Suppressor macrophage treated with lipopolysaccharide for 1 hour (primary cell): ENCODE measurements around the gene WDR26.
"Not testable (repeated sequence)": the region's sequence is repeated elsewhere in the genome, so short reads cannot be mapped to it uniquely, and the experiment has no call there.

ENCODE experiments used
- DNase-seq, 3 donors: peaks; one replicate each; pipeline ENCODE4 v3.0.0-alpha.2; 2020 to 2022

Gene WDR26

DNA sequence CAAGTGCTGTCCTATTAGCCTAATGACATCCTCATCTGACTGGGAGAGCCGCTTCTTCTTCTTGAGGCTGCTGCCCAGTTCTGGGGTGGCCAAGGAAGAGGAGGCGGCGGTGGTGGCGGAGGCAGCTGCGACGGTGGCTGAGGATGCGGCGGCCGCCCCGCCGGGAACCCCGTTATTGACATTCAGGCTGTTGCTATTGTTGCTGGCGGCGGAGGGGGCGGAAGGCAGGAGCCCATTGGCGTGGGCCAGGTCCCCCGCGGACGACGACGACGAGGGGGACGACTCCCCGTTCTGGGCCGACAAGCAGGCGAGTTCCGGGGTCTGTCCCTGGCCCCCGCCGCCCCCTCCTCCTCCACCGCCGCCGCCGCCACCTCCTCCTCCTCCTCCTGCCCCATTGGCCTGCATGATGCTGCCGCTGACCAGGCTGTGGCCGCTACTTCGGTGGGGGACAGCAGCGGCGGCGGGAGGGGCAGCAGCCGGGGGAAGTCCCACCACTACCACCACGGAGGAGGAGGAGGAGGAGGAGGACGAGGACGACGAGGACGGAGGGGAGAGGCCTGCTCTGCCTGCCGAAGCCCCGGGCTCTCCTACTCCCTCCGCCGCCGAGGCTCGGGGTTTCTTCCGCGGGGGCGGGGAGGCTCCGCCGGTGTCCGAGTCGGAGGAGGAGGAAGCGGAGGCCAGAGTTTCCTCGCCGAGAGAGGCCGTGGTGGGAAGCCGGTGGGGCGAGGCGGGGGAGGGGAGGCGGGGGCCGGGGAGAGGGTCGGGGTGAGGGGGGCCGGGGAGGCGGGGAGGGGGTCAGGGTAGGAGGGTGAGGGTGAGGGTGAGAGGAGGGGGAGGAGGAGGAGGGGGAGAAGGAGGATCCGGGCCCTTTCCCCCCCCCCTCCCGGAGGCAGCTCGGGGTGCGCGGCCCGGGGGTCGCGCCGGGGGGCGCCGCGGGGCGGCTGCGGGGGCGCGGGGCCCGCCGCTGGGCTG, 610 bp downstream of the WDR26 start:
- DNase-seq: peak; percentile 62 to 81 (median 70)

DNA sequence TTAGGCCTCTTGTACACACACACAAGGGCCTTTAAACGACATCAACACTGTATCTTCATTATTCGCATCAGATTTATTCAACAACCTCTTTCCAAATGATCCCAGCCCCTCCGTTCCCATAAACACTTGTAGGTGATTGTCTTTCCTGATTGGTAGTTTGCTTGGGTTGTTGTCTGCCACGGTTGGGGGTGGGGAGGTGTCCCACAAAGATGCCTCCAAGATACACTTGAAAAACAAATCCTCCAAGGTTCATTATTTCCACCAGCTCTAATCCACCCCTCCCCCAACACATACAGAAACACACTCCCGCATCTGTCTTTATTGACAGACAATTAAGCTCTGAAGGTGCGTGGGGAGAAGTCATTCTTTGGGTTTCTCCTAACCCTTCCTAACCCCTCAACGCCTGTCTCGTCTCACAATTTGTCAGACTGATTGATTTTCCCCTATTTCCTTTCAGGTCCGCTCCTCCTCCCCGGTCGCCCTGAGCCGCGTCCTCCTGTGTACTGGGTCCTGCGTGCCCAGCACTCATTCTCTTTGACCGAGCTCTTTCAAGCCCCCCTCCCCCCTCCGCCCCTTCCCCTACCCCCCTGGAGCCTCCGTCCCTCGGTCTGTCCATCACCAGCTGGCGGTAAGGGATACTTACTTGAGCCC, 1.4 kb downstream of the WDR26 start:
- peak in 2 of 3 donors; percentile 22 to 33 for DNase-seq

DNA sequence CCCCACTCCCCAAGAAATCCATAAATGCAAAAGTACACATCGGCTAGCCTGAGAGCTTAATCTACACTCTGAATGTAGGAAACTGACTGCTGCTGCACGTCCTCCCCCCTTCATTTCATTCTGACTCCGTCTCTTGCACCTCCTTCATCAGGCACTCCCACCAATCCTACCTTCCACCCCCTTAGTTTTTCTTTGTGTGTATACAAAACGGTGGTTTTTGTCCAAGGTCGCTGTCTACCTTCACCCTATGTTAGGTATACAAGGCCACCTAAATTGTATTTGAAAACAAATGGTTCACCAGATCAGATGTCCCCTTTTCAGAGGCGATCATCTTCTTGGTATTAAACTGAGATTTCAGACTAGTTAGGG, 1.9 kb downstream of the WDR26 start:
- DNase-seq: peak in 2 of 3 donors; percentile 12 to 20

DNA sequence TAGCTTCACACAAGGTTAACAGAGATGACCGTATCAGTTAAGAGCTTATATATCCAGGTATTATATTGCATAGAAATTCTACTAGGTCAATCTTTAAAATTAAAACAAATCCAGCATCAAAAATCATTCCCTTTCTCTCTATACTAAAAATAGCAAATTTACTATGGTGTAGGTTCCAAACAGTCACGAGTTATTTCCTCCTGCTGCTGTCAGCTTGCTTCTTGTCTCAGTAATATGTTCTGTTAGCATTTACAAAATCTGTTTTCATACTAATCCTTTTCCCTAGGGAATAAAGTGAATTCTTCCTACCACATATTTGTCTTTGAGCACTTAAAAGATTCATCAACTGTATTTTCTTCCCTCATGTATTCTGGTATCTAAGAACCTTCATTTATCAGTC, 2.5 kb downstream of the WDR26 start:
- DNase-seq: peak; percentile 12 to 32 (median 21)

DNA sequence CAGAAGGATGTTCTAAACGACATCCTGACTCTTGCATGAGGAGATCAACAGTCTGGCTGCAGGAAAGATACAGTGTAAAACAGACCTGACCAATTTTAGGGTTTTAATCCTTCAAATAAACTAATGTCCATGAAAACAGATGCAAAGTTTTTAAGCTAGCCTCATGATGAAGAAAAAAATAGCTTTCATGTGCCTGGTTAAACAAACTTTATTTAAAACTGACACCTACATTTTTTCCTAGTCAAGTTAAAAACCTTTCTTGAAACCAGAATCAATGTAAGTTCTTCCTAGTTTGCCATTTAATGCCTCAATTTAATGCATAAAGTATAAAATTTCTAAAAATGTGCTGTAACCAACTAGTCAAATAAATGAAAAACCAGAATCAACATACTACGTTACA, 2.9 kb downstream of the WDR26 start:
- DNase-seq: no peak

DNA sequence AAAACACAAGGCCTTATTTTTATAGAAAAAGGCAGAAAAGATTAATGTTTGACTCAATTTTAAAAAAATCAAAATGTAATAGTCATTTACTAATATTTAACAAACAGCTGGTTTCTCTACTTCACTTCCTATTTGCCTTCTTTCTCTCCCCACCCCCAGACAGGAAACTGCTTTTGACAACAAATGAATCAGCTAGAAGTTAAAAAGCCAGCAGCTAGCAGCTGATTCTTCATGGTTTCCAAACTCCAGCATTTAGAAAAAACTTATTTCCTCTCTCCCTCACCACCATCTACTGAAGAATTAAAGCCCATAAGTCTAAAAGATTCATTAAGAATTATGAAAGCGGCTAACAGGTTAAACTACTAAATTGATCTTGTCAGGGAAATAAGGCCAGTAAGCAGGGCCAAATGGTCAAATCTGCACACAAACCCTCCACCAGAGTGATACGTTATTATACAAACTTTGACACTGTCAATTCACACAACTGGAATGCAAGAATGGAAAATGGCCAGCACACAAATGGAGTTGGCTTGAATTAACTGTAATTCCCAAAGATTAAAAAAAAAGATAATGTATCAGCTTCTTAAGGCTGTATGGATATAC, 4.0 kb downstream of the WDR26 start:
- peak; percentile 78 to 89 (median 85) for DNase-seq

DNA sequence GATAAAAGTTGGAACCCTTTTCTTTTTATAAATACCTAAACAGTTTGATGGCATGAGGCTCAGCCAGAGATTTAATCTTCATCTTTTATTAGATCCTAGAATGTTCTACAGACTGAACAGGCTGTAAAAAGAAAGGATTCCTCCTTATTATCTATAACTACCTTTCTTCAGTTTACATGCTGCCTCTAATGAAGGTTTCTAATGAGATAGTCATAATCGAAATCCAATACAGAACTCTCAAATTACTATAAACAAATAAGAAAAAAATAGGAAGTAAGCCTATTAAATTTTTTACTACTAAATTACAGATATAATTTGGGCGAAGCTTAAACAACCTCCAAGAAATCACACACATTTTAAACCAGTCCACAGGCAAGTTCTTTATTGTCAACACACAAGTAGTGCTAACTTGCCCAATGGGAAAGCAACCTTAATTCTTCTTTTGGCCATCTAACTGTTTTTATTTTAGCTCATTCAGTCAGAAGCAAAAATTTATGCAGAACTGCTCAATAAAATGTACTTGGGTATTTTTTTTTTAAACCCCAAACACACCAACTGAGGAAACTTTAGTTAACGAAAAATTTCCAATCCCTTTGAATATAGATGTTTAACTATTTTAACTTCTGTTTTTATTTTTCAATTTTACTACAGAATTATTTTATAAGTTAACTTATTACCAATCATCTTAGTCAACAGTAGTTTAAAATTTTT, 4.8 kb downstream of the WDR26 start:
- peak in 1 of 3 donors; percentile 22 for DNase-seq

DNA sequence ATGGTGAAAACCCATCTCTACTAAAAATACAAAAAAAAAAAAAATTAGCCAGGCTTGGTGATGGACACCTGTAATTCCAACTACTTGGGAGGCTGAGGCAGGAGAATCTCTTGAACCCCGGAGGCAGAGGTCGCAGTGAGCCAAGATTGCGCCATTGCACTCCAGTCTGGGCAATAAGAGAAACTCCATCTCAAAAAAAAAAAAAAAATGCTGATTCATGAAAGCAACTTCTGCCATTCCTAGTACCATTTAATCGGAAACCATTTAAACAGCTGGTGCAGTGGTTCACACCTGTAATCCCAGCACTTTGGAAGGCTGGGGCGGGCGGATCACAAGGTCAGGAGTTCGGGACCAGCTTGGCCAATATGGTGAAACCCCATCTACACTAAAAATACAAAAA, 5.9 kb downstream of the WDR26 start:
- DNase-seq: peak in 1 of 3 donors; percentile 24

DNA sequence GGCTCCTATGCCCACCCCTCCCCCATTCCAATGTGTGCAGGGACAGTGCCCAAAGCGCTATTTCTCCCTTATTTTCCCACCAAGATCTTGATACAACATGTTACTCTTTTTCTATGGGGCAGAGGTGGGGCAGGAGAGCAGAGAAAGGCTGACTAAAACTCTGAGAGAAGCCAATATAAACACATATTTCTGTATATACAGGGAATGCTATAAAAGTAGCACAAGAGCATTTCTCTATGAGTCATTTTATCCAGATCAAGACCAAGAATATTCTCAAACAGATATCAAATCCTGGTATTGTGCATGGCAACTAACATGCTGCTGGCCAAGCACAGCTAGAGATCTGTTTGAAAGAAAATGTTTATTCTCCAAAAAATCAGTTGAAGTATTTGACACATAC, 7.3 kb downstream of the WDR26 start:
- no peak for DNase-seq

DNA sequence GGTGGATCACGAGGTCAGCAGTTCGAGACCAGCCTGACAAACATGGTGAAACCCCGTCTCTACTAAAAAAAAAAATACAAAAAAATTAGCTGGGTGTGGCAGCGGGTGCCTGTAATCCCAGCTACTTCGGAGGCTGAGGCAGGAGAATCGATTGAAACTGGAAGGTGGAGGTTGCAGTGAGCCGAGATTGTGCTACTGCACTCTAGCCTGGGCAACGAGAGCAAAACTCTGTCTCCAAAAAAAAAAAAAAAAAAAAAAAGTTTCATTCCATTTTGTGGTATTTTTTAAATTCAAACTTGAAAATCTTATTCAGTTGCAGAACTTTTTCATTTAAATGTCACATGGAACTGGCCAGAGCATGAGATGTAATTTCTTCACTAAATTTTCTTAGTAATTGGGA, 7.7 kb downstream of the WDR26 start:
- DNase-seq: not testable (repeated sequence)

DNA sequence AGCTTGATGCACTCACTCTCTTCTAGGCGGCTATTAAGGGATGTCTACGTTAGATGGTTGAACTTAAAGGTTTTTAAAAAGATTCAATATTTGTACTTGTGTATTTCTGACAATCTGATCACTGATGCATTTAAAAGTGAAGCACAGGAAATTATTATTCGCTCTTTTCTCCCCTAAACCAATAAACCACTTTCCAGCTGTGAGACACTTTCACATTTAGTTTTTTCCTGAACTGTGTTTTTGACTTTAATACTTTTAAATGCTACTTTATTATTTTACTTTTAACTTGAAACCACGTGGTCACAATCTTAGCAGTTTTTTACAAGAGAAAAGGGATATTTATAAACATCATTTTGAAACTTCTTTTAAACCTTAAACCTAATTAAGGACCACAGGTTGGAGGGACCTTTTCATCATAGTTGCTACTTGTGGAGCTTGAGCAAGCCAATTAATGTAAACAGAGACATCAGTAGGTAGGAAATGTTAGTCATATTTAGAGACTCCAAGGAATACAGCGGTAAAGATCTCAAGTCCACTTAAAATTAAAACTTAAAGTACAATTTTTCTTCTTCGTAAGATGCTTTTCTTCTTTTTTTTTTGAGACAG, 9.2 kb downstream of the WDR26 start:
- DNase-seq: no peak

DNA sequence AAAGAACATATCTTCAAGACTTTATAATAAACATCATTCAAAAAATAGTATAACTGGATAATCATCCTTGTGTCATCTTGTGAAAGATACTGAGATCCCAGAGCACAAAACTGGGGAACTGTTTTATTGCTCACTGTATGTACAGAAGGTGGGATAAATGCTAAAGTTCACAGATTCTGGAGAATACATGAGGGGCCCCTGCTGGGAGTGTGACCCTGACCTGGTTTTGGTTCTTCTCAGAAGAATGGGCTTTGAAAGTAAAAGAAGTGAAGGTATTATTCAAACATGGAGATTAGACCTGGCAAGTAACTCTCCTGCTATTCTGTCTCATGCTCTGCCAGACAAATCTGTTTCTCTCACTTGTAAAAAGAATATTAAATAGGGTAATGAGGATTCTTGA, 14.5 kb downstream of the WDR26 start:
- no peak for DNase-seq

DNA sequence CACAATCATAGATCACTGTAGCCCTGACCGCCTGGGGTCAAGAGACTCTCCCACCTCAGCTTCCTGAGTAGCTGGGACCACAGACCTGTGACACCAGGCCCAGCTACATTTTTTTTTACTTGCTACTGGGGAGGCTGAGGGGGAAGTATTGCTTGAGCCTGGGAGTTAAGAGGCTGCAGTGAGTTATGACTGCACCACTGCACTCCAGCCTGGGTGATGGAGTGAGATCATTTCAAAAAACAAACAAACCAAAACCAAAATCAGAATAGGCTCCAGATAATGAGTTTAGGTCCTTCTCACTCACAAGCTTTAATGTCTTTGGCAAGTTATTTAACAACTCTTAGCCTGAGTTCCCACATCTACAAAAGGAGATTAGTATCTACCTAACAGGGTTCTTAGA, 22.8 kb downstream of the WDR26 start:
- no peak for DNase-seq

DNA sequence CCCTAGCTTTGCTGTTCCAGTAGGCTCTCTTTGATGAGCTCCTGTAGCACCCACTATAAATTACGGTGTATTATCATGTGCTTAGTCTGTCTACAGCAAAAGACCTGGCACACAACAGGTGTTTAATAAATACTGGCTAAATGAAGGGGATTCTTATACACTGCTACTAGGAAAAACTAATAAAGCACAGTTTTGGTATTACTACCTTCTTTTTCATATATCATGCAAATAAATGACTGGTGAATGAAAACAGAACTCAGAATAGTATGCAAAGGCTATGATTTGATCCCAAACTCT, 26.4 kb downstream of the WDR26 start:
- DNase-seq: no peak

DNA sequence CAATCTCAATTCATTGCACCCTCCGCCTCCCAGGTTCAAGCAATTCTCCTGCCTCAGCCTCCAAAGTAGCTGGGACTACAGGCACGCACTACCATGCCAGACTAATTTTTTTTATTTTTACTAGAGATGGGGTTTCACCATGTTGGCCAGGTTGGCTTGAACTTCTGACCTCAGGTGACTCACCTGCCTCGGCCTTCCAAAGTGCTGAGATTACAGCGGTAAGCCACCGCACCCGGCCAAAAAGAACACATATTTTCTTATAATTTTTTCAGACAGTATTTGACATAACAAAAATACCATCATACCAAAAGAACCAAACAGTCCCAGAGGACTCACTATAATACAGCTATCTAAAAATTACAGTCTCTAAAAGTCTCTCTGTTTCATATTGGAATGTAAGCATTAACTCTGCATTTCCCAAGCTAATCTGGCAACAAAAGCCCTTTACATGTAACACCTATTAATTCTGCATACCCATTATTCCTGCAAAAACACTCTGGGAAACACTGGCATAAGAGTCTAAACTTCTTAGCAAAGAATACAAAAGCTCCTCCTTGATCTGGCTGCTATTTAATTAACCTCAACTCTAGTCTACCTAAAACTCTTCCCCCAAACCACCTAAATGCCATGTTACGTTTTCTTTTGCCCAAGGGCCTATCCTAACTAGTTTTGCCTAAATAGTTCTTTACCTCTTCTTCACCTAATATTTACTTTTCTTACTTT, 26.9 kb downstream of the WDR26 start:
- no peak for DNase-seq

DNA sequence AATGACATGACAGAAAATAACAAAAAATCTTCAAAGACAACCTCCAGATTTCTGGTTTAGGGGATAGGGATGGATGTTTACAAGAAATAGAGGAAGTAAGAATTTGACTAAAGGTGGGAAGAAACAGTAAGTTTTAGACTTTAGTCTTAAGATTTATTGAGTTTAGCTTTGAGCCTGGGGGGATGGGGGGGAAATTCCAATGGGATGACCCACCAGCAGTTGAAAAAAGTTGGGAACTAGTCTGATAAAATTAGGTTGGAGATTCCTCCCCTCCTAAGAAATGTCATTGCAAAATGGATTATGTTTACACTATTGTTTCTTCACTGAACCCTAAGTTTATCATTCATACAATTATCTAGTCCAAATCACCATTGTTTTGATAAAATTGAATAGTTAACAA, 28.4 kb downstream of the WDR26 start:
- no peak for DNase-seq

DNA sequence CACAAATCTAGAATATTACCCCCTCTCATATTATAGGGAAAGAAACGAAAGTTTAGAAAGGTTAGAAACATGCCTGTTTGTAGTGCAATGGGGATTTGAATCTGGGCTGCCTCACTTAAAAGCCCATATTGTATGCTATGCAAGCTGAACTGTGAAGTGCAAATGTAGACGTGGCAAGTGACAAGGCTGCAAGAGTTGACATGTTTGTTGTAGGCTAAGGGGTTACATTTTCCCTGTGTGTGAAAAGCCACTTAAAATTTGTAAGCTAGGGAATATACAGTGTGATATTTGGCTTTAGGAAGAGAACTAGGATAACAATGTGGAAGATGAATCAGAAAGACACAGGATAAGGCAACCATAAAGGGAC, 29.0 kb downstream of the WDR26 start:
- DNase-seq: no peak

DNA sequence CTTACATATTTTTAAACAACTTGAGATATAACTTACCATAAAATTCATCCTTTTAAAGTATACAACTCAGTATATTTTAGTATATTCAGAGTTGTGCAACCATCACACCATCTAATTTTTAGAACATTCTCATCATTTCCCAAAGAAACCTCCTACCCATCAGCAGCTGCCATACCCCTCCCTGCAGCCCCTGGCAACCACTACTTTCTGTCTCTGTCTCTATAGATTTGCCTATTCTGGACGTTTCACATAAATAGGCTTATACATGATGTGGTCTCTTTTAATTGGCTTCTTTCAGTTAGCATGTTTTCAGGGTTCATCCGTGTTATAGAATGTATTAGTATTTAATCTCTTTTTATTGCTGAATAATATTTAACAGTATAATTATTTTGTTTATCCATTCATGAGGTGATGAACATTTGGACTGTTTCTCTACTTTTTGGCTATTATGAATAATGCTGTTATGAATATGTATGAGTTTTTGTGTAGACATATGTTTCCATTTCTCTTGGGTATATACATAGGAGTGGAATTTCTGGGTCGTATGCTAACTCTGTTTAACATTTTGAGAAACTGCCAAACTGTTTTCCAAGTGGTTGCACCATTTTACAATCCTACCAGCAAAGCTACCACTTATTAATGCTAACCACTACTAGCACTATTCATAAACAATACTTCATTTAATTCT, 29.5 kb downstream of the WDR26 start:
- DNase-seq: no peak

DNA sequence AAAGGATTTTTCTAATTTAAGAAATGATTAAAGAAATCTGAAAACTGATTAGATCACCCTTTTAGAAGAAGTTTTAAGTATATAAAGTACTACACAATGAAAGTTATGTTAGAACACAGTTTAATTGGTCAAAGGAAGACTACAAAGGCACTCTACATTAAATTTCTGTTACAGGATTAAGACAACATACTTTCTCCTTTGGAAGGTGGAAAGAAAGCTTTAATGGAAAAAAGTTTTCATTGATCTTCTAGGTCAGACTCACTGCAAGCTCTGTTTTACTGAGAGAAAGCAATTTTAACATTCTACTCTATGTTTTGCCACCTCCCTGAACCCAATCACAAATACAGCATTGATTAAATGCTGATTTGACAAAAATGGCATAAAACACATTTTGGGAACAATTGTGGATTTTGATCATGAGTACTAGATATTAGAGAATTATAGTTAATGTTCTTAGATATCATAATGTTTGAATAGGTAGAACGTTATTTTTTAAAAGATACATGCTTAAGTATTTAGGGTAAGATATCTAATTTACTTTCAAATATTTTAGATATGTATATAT, 32.0 kb downstream of the WDR26 start:
- DNase-seq: no peak

DNA sequence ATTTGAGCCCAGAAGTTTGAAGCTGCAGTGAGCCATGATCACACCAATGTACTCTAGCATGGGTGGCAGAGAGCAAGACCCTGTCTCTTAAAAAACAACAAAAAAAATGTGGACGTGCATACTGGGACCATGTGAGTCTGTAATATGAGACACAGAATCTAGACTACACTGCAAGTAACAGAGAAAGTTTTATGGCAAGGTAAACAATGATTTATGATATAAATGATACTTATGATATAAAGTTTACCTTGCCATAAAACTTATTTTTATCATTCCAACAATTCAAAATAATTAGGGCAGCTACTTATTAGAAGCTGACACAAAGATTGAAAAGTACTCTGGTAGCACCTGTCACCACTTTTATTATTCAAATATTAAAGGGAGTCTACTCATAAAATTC, 34.7 kb downstream of the WDR26 start:
- DNase-seq: no peak

DNA sequence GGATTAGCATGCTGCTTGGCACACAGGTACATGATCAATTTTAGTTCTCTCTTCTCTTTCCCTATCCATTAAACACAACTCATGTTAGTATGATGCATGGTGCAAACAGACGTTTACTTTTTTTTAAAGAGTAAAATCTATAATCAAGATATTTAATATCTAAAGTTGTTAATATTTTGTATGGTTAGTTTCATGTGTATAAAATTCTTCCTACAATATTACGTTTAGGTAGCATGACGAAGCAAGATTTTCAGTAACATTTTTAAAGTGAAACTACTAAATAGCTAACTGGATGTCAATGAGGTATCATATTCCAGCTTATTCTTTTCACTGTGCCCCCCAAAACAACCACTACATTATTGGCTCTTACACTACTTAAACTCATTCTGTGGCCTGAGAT, 41.3 kb downstream of the WDR26 start:
- no peak for DNase-seq
